Measurements from ENCODE around the gene DNAAF1.

DNAAF1 gene

GRCh38 chr16:84181144-84181915, 36.2 kb downstream of the DNAAF1 start:
- Histone ChIP-seq H3K36me3 (ENCODE audit: insufficient read depth, low read length) (peaks cover 30% of the 10 kb centered on the region; the same call in 1 of the 2 replicates), H3K27me3 (ENCODE audit: insufficient read depth, low read length, poor library complexity, severe bottlenecking) (no peaks in the 10 kb centered on the region), H3K4me3 (ENCODE audit: low read length, poor library complexity, severe bottlenecking) (no peak overlapping the region), H3K79me2 (ENCODE audit: insufficient read depth, low read length) (peaks cover 41% of the 10 kb centered on the region), H2AFZ (ENCODE audit: low read length) (no peak overlapping the region), H3K4me2 (ENCODE audit: low read depth, low read length, poor library complexity, severe bottlenecking) (no peak overlapping the region), H4K20me1 (ENCODE audit: insufficient read depth, low read length, poor library complexity, severe bottlenecking) (peaks cover 14% of the 10 kb centered on the region), H3F3A (ENCODE audit: low read depth) (no peaks in the 10 kb centered on the region), H3K4me1 (ENCODE audit: insufficient read depth, low read length, poor library complexity, severe bottlenecking) (peaks cover 12% of the 10 kb centered on the region), H3K9me3 (ENCODE audit: insufficient read depth, low read depth, low read length) (no peaks in the 10 kb centered on the region), H3K9me2 (replicated peaks; ENCODE audit: low read depth, low read length) (no peaks in the 10 kb centered on the region), H3K9ac (ENCODE audit: low read depth, low read length, poor library complexity, severe bottlenecking) (no peak overlapping the region)
- TF ChIP-seq EZH2phosphoT487 (IDR thresholded peaks at IDR 0.05; ENCODE audit: borderline replicate concordance) = no peak
- TF ChIP-seq, protein P1, sequence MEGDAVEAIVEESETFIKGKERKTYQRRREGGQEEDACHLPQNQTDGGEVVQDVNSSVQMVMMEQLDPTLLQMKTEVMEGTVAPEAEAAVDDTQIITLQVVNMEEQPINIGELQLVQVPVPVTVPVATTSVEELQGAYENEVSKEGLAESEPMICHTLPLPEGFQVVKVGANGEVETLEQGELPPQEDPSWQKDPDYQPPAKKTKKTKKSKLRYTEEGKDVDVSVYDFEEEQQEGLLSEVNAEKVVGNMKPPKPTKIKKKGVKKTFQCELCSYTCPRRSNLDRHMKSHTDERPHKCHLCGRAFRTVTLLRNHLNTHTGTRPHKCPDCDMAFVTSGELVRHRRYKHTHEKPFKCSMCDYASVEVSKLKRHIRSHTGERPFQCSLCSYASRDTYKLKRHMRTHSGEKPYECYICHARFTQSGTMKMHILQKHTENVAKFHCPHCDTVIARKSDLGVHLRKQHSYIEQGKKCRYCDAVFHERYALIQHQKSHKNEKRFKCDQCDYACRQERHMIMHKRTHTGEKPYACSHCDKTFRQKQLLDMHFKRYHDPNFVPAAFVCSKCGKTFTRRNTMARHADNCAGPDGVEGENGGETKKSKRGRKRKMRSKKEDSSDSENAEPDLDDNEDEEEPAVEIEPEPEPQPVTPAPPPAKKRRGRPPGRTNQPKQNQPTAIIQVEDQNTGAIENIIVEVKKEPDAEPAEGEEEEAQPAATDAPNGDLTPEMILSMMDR (conservative IDR thresholded peaks at IDR 0.05; ENCODE audit: low read length) = no peak

GRCh38 chr16:84182104-84182503, 37.0 kb downstream of the DNAAF1 start:
- Histone ChIP-seq H4K20me1 (ENCODE audit: insufficient read depth, low read length, poor library complexity, severe bottlenecking) (peaks cover 14% of the 10 kb centered on the region), H3K4me3 (ENCODE audit: low read length, poor library complexity, severe bottlenecking) (no peak overlapping the region), H3F3A (ENCODE audit: low read depth) (no peaks in the 10 kb centered on the region), H3K9ac (ENCODE audit: low read depth, low read length, poor library complexity, severe bottlenecking) (no peak overlapping the region), H3K36me3 (ENCODE audit: insufficient read depth, low read length) (peaks cover 30% of the 10 kb centered on the region; the same call in 1 of the 2 replicates), H2AFZ (ENCODE audit: low read length) (no peak overlapping the region), H3K9me3 (ENCODE audit: insufficient read depth, low read depth, low read length) (no peaks in the 10 kb centered on the region), H3K4me2 (ENCODE audit: low read depth, low read length, poor library complexity, severe bottlenecking) (no peak overlapping the region), H3K27me3 (ENCODE audit: insufficient read depth, low read length, poor library complexity, severe bottlenecking) (no peaks in the 10 kb centered on the region), H3K4me1 (ENCODE audit: insufficient read depth, low read length, poor library complexity, severe bottlenecking) (peaks cover 12% of the 10 kb centered on the region), H3K79me2 (ENCODE audit: insufficient read depth, low read length) (peaks cover 46% of the 10 kb centered on the region), H3K9me2 (replicated peaks; ENCODE audit: low read depth, low read length) (no peaks in the 10 kb centered on the region)
- TF ChIP-seq EZH2phosphoT487 (IDR thresholded peaks at IDR 0.05; ENCODE audit: borderline replicate concordance) = no peak
- TF ChIP-seq, protein P1 (conservative IDR thresholded peaks at IDR 0.05; ENCODE audit: low read length) = no peak

DNA sequence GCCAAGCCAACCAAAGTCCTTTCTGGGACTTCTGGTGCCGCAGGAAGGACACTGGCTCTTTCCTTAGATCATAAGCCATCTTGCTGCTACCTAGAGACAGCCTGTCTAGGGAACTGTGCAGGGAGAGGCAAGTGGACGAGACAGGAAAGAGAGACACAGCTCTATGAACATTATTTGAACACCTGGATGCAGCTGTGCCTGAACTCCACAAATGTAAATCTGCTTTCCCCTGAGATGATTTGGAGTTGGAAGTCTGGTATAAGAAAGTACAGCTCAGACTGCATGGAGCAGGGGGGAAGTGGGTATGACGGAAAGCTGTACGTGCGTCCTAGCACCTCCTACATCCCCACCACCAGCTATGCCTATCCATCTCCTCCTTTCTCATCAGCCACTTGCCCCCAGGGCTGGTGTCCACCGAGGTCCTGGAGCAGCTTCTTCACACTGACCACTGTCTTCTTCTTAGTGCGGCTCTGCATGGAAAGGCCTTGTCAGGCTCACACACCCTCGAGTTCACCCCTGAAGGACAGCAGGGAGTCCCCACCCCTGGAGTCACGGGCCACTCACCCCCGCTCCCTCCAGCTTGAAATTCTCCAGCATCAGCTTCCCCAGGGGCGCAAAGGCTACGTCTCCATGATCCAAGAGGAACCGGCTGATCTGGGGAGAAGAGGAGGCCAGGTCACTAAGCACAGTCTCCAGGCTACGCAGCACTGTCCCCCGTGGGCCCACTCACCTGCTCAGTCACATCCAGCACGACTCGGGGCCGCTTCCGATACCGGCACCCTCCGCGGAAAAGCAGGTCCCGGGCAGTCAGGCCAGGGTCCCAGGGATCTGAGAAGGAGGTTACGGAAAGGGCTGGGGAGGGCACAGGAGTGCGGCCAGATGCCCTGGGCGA, 37.8 kb downstream of the DNAAF1 start:
- no peak overlapping the region for H2AFZ ChIP-seq (ENCODE audit: low read length)
- no peaks in the 10 kb centered on the region for H3K9me2 ChIP-seq (replicated peaks; ENCODE audit: low read depth, low read length)
- peaks cover 29% of the 10 kb centered on the region; the same call in 1 of the 2 replicates for H3K36me3 ChIP-seq (ENCODE audit: insufficient read depth, low read length)
- H3K9me3 ChIP-seq (ENCODE audit: insufficient read depth, low read depth, low read length) = no peaks in the 10 kb centered on the region
- H3K4me3 ChIP-seq (ENCODE audit: low read length, poor library complexity, severe bottlenecking) = no peak overlapping the region
- TF ChIP-seq, protein P1 (conservative IDR thresholded peaks at IDR 0.05; ENCODE audit: low read length) = no peak
- TF ChIP-seq EZH2phosphoT487 (IDR thresholded peaks at IDR 0.05; ENCODE audit: borderline replicate concordance) = no peak
- H3K4me2 ChIP-seq (ENCODE audit: low read depth, low read length, poor library complexity, severe bottlenecking) = peak overlapping the region; percentile 88
- peaks cover 12% of the 10 kb centered on the region for H3K4me1 ChIP-seq (ENCODE audit: insufficient read depth, low read length, poor library complexity, severe bottlenecking)
- no peaks in the 10 kb centered on the region for H3F3A ChIP-seq (ENCODE audit: low read depth)
- H3K79me2 ChIP-seq (ENCODE audit: insufficient read depth, low read length) = peaks cover 46% of the 10 kb centered on the region
- H3K27me3 ChIP-seq (ENCODE audit: insufficient read depth, low read length, poor library complexity, severe bottlenecking) = no peaks in the 10 kb centered on the region
- H4K20me1 ChIP-seq (ENCODE audit: insufficient read depth, low read length, poor library complexity, severe bottlenecking) = peaks cover 14% of the 10 kb centered on the region
- H3K9ac ChIP-seq (ENCODE audit: low read depth, low read length, poor library complexity, severe bottlenecking) = no peak overlapping the region

Data from Loucy (cell line).